MV-4-11 (cell line): ENCODE data around the gene MLC1.

Experiments
- DNase-seq: peaks from one replicate; lab custom pipeline; 2025; lab: John Stamatoyannopoulos, UW

Gene MLC1

DNA sequence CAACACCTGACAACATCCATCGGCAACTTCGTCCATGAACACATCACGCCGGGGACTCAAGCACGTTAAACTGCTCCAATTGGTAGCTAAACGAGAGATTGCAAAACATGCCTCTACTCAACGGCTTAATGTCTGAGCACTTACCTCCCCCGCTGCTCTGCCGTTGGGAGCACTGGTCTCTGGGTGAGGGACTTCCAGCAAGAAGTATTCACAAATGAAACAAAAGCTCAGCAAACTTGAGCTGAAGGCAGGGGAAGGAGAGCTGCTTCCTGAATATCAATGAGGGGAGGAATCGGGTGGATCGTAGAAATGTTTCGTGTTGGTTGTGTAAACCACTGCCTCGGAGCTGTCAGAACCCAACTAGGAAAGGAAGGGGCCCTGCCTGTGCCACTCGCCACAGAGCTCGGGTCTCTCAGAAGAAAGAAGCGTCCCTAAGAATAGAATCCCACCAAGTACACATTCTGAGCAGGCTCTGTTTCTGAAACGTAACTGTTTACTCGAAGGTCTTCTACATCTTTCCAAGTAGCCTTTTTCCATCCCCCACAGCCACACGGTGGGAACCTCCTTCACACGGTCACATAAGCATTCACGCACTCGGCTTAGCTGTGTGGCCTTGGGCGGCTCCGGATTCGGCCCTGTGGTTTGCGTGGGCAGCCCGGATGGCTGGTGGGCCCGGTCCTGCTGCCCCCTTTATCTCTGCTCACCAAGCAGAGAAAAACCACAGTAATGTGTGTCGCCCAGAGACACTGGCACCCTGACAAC, at the start of gene MLC1:
MLC1 (minus strand) TSS at position 216 of the 762 bp plus-strand sequence. CDS start 524 bp downstream, outside the sequence.
- DNase-seq: peak; percentile 92

DNA sequence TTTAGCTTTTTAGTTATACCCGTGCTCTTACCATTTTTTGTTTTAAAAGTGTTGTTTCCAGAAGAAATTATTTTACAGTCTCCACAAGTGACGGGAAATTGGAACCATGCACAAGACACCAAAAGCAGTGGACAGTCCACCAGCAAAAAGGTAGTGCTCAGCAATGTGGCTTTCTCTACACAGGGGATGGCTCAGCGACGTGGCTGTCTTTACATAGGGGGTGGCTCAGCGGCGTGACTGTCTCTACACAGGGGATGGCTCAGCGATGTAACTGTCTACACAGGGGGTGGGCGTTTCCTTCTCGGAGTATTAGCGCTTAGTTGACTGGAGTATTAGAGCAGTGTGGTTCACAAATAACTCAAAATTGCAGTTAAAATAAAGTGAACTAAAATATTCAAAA, 49.3 kb upstream of the MLC1 start:
- no peak for DNase-seq

DNA sequence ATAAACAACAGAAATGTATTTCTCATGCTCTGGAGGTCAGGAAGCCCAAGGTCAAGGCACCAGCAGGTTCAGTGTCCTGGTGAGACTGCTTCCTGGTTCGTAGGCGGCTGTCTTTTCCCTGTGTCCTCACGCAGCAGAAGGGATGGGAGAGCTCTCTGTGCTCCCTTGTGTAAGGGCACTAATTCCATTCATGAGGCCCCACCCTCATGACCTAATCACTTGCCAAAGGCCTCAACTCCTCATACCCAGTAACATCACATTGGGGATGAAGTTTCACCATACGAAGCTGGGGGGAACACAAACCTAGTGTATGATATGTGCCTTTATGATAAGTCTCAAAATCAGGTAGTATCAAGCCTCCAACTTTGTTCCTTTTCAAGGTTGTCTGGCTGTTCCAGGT, 46.7 kb upstream of the MLC1 start:
- no peak for DNase-seq

DNA sequence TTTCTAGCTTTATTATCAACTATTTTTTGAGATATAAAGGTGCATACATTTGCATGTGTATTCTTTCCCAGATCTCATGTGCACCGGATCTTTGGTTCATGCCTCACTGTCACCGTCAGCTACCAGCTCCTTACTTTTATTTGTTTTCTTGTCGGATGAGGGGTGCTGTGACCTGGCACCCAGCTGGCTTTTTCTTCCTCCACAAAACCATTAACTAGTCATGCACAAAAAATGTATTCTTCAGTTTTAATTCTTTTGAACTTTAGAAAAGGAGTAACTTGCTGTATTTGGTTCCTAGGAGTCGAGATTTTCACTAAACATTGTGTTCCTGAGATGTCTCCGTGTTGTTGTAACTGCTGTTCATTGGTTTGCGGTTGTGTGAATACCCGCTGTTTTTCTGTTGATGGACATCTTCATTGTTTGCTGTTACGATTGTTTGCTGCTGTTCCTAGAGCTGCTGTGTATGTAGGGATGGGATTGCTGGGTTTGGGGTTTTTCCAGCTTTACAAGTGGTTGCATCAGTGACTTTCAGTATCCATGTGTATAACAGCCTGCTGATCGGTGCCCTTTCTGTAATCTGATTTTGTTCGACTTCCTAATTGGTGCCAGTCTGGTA, 44.0 kb upstream of the MLC1 start:
- no peak for DNase-seq

DNA sequence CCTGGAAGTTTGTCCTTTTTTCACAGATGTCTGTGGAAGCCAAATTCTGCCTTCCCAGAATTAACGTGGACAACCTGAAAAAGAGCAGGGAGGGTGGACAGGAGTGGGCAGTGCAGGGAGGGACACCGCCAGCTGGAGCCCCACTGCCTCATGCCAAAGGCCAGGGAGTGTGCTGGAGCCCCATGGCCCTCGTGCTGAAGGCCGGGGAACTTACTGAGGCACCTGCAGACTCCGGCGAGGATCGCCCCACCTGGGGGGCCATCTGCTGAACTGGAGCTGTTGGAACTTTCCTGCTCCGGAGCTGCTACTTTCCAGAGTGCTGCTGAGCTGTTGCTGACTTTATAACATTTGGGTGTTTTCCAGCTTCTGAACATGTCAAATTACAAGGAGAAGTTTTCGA, 39.8 kb upstream of the MLC1 start:
- no peak for DNase-seq

DNA sequence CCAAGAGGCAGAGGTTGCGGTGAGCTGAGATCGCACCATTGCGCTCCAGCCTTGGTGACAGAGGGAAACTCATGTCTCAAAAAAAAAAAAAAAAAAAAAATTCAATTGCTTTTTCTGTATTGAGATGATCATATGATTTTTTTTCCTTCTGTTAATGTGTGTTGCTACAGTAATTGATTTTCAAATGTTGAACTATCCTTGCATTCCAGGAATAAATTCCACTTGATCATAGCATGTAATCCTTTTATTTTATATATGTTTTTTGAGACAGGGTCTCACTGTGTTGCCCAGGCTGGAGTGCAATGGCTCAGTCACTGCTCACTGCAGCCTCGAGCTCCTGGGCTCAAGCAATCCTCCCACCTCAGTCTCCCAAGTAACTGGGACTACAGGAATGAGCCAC, 37.9 kb upstream of the MLC1 start:
- no peak for DNase-seq

DNA sequence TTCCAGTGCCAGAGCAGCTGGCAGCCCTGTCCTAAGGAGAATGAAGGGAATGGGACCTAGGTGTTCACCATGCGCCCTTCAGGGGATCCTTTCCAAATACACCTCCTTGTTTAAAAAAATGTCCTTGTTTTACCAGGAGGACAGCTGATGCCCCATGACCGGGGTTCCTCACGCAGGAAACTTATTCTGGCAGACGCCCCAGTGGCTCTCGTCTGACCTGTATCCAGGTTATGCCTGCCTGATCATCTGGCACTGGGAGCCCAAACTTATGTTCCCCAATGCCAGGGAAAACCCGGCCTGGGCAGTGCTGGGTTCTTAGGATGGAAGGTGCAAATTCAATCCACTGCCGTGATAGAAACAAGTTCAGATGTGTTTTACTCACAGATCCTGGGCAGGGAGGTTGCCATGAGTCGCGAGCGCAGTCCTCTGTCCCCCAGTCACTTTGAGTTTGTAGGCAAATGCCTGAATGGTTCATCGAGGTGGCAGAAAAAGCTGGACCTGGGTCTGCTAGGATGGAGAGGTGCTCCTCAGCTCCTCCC, 36.0 kb upstream of the MLC1 start:
- DNase-seq: no peak

DNA sequence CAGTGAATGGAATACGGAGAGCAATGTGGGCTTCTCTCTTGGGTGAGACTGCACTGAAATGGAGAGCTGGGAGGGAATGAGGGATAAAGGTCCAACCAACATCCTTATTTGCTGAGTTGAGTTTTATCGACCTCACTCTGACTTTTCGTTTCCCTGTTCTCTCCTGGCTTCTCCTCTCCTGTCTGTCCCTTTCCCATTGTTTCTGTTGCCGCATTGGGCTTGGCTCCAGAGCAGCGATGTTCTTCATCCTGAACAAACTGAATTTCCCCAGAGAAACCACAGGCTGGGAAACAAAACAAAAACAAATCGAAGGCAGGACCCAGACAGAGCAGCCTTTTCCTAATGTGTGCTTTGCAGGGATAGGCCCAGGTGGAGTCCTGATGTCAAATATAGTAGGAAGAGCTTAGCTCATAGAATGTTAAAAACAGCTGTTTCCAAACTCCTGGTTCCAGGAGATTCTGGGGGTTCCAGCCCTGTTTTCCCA, 34.6 kb upstream of the MLC1 start:
- DNase-seq: no peak

DNA sequence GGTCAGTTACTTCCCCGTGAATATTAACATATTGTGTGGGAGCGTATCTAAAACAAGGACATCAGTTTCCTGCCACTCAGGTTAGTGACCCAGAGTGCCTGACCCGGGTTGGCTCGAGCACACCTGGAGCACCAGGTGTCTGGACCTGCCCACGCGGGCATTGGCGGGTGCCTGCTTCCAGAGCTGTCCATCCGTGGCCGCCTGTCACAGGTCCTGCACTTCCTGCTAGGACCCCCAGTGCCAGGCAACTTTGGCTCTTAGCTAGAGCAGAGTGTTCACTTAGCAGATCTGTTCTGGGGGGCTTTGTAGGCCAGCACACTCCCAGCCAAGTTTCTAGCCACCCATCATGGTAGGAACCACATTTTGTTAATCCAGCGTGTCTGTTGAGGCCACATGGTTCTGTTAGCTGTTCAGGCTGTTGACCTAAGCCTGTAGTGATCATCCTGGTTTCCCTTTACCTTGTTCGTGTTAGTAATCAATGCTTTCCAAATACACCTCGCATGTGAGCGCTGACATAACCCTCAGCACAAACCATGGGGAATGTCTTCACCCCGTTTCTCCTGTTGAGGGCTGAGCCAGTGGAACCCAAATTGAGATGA, 34.0 kb upstream of the MLC1 start:
- no peak for DNase-seq

DNA sequence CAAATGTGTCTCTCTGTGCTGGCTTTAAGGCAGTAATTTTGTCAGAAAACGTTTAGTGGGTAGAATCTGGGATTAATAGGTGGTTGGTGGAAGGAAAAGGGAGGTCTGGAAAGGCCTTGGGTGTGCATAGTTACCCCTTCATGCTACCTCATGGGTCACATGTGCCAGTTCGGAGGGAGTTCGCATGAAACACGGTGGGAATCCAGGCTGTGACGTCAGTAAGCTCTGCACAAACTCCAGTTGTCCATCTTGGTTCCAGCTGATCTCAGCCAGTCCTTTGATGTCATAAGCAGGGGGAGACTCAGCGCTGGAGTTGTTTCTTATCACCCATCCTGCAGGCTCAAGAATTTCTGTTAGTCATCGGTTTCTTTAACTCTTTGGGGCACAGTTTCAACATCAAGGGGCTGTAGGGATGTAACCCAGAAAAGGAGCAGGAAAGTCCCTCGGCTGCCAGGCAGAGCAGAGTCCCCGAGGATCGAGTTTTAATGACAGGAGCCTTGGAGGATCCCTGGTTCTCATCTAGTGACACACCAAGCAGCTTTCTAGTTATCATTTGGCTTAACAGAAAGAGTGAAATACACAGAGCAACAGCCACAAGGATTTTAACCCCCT, 33.4 kb upstream of the MLC1 start:
- DNase-seq: peak; percentile 57

DNA sequence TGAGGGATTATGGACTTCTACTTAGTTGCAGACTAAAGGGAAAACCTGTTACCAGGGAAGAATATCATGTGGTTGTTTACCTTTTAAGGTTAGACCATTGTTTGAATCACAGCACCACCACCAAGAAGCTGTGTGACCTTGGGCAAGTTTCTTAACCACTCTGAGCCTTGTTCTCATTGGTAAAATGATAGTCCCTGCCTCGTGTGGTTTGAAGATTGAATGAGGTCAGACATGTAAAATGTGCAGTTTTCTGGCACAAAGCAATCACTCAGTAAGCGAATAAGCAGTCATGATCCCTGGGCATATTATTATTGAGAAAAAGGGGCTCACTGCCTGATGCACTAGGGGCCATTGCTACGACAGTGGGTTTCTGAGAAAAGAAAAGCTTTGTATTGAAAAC, 32.9 kb upstream of the MLC1 start:
- DNase-seq: no peak

DNA sequence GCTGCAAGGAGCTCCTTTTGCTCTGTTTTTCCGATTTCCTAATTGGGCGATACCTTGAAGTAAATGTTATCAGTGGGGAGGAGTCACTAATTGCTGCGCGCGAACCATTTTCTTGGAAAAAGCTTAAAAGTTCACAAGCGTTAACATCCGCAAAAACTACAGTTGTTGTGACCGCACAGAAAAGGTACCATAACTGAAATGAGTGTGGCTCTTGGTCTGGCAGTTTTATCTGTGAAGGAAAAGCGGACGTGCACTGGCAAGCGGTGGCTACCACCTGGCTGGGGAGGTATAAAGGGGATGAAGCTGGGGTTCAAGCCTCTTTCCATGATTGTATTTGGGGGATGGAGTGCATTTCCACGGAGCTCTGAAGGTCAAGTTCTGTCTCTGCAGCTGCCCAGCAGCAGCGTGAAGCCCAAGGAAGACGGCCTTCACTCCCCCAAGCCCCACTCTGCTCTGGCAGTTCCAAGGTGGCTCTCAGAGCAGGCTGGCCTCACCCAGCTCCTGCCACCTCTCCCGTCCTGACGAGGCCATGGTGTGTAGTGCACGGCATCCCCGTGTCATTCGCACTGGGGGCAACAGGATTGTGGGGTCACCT, 32.0 kb upstream of the MLC1 start:
- no peak for DNase-seq

DNA sequence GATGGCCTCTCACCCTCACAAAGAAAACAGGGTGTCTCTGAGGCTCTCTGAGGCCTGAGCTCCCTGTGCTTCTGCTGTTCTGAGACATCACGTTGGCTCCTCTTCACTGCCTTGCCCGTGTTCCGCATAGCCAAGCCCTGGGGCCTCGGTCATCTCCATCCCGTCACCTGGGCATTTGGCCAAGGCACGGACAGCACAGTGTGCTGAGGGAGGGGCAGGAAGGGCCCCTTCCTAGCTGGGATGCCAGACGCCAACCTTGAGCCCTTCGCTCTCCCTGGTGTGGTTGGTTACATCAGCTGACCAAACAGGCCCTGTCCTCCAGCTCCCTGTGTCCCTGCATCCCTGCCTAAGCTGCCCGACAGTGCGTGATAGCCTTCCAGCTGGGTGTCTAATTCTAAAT, 30.5 kb upstream of the MLC1 start:
- no peak for DNase-seq

DNA sequence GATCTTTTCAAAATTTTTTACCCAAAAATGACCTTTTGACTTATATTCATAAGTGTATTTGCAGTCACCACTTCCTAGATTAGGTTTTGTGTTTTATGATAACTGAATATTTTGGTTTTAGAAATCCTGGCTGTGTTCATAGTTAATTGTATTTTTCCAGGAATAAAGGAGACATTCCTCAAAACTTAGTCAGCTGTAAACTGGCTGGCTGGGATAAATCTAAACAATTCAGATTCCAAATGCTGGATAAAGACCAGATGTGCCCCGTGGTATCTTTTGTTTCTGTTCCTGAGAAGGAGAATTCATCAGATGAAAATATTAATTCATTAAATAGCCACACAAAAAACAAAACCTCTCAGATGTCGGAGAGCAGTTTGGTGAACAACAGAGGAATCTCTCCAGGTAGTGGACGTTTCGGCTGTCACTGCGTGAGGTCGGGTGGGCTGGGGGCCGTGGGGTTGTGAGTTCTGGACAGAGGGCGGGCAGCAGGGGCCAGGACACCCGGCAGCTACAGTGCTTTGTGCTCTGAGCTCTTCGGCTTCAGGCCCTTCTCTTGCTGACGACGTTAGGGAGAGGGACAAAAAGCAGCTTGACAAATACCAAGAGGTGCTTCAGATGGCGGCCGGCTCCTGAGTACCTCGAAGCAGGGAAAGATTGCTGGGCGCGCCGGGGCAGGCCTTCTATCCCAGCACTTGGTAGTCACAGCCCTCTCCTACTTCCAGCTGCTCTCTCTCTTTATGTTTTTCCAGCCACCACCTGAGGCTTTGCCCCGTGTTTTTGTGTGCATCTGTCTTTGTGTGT, 29.2 kb upstream of the MLC1 start:
- DNase-seq: no peak

DNA sequence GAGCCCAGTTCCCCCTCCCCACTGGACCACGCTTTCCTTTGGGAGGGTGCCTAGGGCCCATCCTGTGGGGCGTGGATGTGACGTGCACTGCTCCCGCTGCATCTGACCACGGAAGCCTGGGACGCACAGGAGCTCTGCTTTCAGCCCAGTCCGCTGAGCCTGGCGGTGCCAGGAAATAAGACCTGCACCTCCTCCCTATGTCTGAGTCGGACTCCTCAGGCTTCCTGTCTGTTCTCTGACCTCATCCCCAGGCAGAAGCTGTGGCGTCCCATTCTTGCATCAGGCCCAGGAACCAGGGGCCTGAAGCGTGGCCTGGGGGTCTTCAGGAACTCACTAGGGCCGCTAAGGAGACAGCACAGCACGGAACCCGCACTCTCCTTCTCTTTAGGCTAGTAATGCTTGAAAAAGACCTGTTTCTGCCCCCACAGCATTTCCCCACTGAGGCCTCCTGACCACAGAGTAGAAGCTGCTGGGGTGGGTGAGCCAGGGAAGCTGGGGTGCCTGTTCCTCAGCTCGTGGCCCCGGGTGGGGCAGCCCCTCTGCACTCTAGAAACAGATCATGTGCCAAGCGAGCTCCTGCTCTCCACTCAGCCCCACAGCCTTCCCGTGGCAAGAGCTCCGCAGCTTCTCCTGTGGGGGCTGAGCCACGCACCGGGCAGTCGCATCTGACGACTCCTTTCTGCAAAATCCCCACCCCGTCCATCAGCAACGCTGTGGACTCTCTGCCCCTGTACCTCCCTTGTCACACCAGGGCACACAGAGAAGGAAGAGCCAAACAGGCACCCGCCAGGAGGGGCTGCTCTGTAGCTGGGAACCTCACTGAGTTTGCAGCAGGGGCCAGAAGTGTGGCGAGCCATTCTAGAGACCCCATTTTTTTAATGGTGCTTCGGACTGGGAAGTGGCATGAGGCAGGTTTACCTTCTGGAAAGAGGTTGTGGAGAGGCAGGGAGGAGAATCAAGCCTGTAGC, 27.2 kb upstream of the MLC1 start:
- DNase-seq: peak; percentile 70

DNA sequence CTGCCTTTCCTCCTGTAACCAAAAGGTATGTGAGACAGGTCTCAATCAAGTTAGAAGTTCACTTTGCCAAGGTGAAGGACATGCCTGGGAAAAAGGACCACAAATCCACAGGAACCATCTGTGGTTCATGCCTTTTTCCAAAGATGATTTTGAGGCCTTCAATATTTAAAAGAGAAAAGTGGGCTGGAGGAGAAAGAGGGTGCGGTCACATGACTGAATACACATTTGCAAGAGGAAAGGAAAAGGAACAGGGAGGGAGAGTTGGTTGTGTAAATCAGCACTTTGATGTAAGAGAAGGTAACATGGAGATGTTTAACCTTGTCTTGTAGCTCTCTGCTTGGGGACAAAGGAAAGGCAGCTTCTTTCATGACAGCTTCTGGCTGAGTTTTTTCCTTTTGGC, 25.8 kb upstream of the MLC1 start:
- DNase-seq: no peak

DNA sequence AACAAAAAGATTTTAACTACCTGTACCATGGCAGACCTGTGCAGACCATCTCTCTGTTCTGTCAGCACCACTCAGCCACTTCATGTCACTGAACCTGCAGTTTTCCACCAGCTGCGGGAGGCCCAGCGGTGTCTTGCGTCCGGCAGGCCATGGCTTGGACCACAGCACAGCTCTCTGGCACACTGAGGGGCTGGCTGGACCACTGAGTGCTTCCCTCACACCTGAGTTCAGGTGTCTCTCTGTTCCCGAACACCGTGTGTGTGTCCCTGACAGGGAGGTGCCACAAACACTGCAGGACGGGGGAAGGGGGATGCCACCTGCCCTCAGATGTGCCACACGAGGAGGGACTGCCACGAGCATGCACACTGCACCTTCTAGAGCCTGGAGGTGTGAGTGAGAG, 22.3 kb upstream of the MLC1 start:
- DNase-seq: no peak

DNA sequence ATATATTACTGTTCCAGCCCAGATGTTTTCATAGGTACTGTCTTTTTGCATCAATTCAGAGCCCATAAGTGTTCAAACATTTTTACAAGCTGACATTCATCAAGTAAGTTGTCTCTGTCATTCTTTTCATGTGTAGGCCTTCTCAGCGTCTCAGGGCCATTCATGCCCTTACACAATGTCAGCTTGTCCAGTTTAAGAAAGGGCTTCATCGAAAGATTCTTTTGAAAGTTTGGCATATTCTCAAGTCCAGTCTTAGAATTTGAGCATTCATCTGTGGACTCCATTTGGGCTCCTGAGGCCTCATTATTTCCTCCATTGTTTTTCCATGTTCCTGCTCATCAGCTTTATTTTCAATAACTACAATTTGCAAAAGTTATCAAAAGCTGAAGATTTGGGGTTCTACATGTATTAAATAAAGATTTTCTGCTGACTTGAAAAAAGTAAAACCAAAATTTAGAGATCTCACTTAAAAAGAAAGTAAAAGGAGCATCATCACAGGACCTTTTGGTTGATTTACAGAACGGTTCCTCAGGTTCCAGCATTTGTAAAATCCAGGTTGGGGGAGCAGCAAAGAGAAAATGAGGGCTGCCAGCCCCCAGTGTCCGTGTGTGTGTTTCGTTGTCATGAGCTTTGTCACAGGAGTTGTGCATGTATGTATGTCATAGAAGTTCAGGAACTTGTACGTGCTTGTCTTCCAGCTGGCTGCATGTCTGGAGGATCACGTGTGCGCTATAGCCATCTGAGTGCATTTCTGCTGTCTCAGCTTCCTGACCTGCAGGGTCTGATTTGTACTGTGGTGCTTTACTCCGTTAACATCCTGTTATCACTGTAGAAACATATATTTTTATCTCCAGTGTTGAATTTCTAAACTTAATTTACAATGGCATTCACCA, 20.2 kb upstream of the MLC1 start:
- no peak for DNase-seq

DNA sequence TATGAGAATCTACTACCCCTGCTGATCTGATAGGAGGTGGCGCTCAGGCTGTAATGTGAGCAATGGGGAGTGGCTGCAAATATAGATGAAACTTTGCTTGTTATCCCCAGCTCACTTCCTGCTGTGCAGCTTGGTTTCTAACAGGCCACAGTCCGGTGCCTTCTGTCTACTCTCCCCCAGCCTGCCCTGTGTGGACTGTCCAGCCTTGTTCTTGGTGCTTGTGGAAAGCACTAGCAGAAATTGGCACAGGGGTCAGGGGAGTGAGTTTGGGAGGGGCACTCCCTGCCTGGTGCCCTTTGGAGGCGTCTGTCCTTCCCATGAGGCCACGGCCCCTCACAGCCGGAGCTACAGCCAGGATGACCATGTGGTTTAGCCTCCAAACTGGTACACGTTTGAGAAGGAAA, 18.9 kb upstream of the MLC1 start:
- DNase-seq: no peak
